ENCODE results near the gene POLG2.

The POLG2 gene

DNA sequence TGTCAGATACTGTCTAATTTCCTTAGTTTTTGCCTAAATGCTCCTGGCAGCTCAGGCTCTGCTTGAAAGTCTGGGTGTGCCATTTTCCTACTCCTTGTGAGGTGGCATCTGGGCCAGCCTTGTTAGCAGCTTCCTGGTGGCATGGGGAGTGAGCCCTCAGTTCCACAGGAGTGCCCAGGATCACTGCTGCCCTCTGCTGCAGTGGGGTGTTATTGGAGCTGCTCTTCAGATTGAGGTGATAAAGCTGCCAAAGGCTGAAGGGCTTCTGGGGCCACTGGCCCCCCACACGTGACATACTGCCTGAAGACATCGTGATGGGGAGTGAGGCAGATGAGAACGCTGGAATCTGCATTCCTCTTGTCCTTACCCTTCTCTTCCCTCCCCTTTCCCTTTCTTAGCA is 37.3 kb upstream of the POLG2 start:
- TF ChIP-seq, protein P1, sequence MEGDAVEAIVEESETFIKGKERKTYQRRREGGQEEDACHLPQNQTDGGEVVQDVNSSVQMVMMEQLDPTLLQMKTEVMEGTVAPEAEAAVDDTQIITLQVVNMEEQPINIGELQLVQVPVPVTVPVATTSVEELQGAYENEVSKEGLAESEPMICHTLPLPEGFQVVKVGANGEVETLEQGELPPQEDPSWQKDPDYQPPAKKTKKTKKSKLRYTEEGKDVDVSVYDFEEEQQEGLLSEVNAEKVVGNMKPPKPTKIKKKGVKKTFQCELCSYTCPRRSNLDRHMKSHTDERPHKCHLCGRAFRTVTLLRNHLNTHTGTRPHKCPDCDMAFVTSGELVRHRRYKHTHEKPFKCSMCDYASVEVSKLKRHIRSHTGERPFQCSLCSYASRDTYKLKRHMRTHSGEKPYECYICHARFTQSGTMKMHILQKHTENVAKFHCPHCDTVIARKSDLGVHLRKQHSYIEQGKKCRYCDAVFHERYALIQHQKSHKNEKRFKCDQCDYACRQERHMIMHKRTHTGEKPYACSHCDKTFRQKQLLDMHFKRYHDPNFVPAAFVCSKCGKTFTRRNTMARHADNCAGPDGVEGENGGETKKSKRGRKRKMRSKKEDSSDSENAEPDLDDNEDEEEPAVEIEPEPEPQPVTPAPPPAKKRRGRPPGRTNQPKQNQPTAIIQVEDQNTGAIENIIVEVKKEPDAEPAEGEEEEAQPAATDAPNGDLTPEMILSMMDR (IDR thresholded peaks at IDR 0.05): no peak

DNA sequence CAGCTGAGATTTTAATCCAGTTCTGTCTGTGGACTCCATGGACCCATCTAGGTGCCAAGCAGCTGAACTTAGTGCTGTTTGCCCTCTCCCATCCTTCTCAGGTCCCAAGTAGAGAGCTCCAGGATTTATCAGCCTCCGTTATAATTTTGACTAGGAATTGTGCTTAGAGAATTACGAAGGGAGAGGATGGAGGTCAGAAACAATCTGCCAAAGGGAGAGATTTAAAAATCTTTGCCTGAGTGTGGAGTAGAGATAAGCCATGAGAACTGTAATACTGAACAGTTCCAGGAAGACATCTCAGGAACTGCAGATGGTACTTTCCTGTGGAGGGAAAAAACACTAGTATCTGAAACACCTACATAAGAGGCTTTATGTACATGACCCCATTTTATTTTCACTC is 36.9 kb upstream of the POLG2 start:
- TF ChIP-seq, protein P1 (IDR thresholded peaks at IDR 0.05): no peak

DNA sequence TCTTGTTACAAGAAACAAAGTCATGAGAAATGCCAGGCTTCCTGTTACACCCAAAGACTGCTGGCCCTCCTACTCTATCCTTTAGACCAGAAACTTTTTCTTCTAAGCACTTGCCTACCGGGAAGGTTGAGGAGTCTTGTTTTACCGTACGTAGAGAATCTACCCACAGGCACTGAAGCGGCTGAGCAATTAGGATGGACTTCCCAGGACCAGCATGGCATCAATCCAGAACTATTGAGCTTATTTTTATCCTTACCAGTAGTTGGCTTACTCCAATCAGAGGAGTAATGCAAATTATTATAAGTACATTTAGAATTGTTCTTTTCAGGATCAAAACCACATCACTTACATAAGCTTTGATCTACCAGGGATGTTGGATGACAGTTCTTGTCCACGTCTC is 35.6 kb upstream of the POLG2 start:
- TF ChIP-seq, protein P1 (IDR thresholded peaks at IDR 0.05): no peak

DNA sequence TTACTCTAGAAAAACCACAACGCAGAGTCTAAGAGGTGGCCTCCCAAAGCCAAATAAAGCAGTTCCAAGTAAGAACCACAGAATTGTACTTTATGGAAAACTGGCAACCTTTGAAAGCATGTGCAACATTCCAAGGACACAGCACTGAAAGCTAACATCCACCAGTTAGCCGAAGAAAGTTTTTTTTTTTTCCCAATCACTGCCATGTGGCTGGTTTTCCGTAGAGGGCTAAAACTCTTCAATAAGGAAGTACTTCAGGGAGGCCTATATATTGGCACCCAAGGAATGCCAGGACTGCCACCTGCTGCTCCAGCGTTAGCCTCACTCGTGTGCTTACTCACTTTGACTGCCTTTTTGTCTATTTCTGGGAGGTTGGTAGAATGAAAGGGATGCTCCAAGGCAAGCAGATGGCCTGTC is 35.1 kb upstream of the POLG2 start:
- TF ChIP-seq, protein P1 (IDR thresholded peaks at IDR 0.05): no peak

DNA sequence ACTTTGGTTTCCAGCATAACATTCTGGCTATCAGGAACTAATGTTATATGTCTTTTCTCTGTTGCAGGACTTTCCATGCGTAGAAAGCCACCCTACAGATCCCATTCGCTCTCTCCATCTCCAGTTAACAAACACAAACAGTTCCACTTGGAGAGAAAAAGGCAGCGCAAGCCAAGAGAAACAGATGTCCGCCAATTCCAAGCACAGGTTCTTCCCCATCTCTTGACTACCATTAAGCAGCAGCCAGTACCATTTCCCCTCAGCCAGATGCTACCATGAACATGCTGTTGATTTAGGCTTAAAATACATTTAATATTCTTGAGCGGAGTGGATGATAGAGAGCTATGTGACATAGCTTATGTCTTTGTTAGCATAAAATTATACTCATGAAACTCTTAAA is 32.4 kb upstream of the POLG2 start:
- TF ChIP-seq, protein P1 (IDR thresholded peaks at IDR 0.05): no peak

DNA sequence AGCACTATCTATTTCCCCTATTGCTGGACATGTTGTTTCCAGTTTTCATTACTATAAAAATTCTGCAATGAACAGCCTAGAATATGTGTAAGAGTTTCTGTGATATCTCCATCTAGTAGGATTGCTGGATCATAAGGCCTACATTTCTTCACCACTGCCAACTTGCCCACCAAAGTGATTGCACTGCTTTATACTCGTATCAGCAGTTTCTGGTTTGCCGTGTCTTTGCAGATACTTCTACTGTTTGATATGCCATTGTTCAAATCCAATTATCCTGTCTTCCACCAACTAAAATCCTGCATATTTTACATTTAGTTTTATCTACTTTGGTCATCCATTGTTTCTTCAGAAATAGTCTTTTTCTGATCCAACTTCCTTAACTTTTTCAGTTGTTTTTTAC is 31.1 kb upstream of the POLG2 start:
- TF ChIP-seq, protein P1 (IDR thresholded peaks at IDR 0.05): no peak

DNA sequence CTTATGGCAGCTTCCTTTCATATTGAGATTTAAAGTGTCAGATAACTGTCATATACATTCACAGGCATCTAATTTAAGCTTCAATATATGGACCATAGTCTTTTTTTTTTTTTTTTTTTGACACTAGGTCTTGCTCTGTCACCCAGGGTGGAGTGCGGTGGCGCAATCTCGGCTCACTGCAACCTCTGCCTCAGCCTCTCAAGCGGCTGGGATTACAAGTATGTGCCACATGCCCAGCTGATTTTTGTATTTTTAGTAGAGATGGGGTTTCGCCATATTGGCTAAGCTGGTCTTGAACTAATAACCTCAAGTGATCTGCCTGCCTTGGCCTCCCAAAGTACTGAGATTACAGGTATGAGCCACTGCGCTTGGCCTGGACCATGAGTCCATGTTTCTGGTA is 23.5 kb upstream of the POLG2 start:
- TF ChIP-seq, protein P1 (IDR thresholded peaks at IDR 0.05): no peak

DNA sequence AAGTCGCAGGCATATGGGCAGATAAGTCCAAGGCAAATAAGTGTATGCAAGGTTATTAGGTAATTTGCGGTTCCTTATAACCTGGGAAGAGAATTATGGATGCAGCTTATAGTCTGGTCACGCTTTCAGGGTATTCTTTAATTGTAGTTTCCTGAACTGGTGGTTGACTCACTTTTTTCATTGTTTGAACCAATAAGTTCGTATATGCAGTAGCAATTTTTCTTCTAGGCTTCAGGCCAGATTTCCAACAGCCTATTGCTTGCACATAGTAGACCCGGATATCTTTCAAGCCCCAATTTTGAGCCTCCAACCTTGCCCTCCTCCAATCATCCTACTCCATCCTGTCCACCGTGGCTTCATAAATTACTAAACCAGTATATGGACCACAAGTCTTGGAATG is 22.7 kb upstream of the POLG2 start:
- TF ChIP-seq, protein P1 (IDR thresholded peaks at IDR 0.05): no peak

Measured in LNCAP (cell line).